ENCODE data around the gene TRNAU1AP. TPM values are rescaled to one million over a fixed set of nuclear protein-coding genes. Genes with fewer than 3 reads are reported as not detected.
A peak's percentile ranks its signal among the peaks of the same experiment; 100 is the strongest.
"Not testable (repeated sequence)": the region's sequence is repeated elsewhere in the genome, so short reads cannot be mapped to it uniquely, and the experiment has no call there.

Gene TRNAU1AP
- total RNA-seq, 1 donor from 2014 or later, result 21.5 TPM

DNA sequence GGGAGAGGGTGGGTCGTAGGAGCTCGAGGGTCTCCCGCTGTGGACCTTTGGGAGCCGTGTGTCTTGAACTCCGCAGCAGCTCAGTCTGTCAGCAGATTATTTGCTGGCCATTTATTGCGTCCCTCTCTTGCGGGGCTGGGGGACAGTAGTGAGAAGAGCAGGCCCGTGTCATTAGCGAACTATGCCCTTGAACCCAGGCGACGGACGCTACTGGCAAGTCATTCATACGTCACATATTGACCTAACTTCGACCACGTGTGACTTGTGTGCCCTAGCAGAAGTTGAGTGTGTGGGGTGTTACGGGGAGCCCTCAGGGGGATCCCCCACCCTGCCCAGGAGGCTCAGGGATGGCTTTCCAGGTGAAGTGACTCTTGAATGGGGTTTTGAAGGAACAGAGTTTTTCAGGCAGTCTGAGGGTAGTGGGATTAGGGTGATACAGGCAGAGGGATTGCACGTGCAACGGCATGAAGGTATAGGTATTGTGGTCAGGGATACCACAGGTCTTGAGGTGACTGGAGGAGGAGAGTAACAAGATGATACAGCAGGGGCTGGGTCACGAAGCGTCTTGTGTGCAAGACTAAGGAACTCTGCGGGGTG is 34.0 kb upstream of the TRNAU1AP start:
- H3K9me3 Mint-ChIP-seq (ENCODE audit: low read depth), result no peaks in the 10 kb centered on the region
- peak overlapping the region; percentile 76 for H3K4me3 Mint-ChIP-seq (ENCODE audit: unreplicated experiment)
- DNase-seq (ENCODE audit: low spot score), result no peak
- TF ChIP-seq, protein P1, sequence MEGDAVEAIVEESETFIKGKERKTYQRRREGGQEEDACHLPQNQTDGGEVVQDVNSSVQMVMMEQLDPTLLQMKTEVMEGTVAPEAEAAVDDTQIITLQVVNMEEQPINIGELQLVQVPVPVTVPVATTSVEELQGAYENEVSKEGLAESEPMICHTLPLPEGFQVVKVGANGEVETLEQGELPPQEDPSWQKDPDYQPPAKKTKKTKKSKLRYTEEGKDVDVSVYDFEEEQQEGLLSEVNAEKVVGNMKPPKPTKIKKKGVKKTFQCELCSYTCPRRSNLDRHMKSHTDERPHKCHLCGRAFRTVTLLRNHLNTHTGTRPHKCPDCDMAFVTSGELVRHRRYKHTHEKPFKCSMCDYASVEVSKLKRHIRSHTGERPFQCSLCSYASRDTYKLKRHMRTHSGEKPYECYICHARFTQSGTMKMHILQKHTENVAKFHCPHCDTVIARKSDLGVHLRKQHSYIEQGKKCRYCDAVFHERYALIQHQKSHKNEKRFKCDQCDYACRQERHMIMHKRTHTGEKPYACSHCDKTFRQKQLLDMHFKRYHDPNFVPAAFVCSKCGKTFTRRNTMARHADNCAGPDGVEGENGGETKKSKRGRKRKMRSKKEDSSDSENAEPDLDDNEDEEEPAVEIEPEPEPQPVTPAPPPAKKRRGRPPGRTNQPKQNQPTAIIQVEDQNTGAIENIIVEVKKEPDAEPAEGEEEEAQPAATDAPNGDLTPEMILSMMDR (IDR thresholded peaks at IDR 0.05), result no peak
- H3K36me3 Mint-ChIP-seq (ENCODE audit: low read depth), result no peaks in the 10 kb centered on the region
- H3K4me1 Mint-ChIP-seq (ENCODE audit: low read depth), result peaks cover 19% of the 10 kb centered on the region
- no peaks in the 10 kb centered on the region for H3K27me3 Mint-ChIP-seq (ENCODE audit: low read depth)
- H3K27ac Mint-ChIP-seq (ENCODE audit: unreplicated experiment), result peak overlapping the region; percentile 74

DNA sequence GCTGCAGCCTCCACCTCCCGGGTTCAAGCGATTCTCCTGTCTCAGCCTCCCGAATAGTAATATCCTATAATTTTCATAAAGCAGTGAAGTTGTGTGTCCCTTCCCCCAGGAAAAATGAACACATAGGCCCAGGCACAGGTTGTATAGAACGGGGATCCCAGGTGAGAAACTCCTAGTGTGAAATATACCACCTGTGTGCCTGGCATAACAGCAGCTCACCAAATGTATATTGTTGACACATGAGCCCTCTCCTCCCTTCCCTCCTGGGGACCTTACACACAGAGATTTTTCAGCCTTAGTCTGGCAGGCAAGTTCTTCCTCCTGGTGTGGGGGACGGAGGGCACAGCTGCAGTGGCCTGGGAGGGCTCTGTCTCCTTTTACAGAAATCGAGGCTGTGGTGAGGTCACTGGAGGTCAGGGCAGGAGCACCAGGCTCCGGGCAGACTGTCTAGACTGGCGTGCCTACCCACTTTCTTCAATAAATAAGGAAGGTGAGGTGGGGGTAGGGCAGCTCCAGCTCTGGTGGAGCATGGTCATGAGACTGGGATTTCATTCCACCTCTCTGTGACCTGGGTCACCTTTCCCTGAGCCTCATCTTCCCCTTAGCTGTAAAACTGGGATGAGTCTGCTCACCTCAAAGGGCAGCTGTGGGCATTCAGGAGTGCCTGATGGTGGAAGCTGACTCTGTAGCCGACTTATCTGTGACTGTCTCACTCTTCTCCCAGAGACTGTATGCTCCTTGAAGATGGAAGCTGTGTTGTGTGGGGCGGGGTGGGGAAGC is 32.7 kb upstream of the TRNAU1AP start:
- Mint-ChIP-seq H3K4me1 (ENCODE audit: low read depth) (peaks cover 19% of the 10 kb centered on the region), H3K27me3 (ENCODE audit: low read depth) (no peaks in the 10 kb centered on the region), H3K9me3 (ENCODE audit: low read depth) (no peaks in the 10 kb centered on the region), H3K4me3 (ENCODE audit: unreplicated experiment) (no peak overlapping the region), H3K27ac (ENCODE audit: unreplicated experiment) (no peak overlapping the region), H3K36me3 (ENCODE audit: low read depth) (no peaks in the 10 kb centered on the region)
- TF ChIP-seq, protein P1 (IDR thresholded peaks at IDR 0.05), result no peak
- DNase-seq (ENCODE audit: low spot score), result no peak

DNA sequence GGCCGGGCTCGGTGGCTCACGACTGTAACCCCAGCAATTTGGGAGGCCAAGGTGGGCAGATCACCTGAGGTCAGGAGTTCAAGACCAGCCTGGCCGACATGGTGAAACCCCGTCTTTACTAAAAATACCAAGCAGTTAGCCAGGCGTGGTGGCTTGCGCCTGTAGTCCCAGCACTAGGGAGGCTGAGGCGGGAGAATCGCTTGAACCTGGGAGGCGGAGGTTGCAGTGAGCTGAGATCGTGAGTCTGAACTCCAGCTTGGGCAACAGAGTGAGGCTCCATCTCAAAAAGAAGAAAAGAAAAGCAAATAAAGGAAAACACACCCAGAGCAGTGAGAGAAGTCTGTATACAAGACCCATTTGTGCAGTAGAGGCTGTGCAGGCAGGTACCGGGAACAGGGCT is 32.1 kb upstream of the TRNAU1AP start:
- H3K9me3 Mint-ChIP-seq (ENCODE audit: low read depth); DNase-seq (ENCODE audit: low spot score); H3K36me3 Mint-ChIP-seq (ENCODE audit: low read depth); H3K27me3 Mint-ChIP-seq (ENCODE audit: low read depth); H3K4me3 Mint-ChIP-seq (ENCODE audit: unreplicated experiment); H3K27ac Mint-ChIP-seq (ENCODE audit: unreplicated experiment): not testable (repeated sequence)
- peaks cover 19% of the 10 kb centered on the region for H3K4me1 Mint-ChIP-seq (ENCODE audit: low read depth)

- Mint-ChIP-seq H3K4me3 (ENCODE audit: unreplicated experiment) (no peak overlapping the region), H3K4me1 (ENCODE audit: low read depth) (peaks cover 19% of the 10 kb centered on the region), H3K27ac (ENCODE audit: unreplicated experiment) (no peak overlapping the region), H3K9me3 (ENCODE audit: low read depth) (no peaks in the 10 kb centered on the region), H3K36me3 (ENCODE audit: low read depth) (no peaks in the 10 kb centered on the region), H3K27me3 (ENCODE audit: low read depth) (no peaks in the 10 kb centered on the region)
- no peak for DNase-seq (ENCODE audit: low spot score)
- TF ChIP-seq, protein P1 (IDR thresholded peaks at IDR 0.05), result no peak
Observed at GRCh38 chr1:28521502-28522164, 31.3 kb upstream of the TRNAU1AP start.

GRCh38 chr1:28522537-28522936 is 30.3 kb upstream of the TRNAU1AP start:
- peaks cover 14% of the 10 kb centered on the region for H3K4me1 Mint-ChIP-seq (ENCODE audit: low read depth)
- H3K27ac Mint-ChIP-seq (ENCODE audit: unreplicated experiment); H3K27me3 Mint-ChIP-seq (ENCODE audit: low read depth); H3K36me3 Mint-ChIP-seq (ENCODE audit: low read depth); H3K4me3 Mint-ChIP-seq (ENCODE audit: unreplicated experiment); H3K9me3 Mint-ChIP-seq (ENCODE audit: low read depth); DNase-seq (ENCODE audit: low spot score): not testable (repeated sequence)

GRCh38 chr1:28525002-28525642 is 27.8 kb upstream of the TRNAU1AP start:
- not testable (repeated sequence) for H3K27ac Mint-ChIP-seq (ENCODE audit: unreplicated experiment); H3K4me1 Mint-ChIP-seq (ENCODE audit: low read depth); DNase-seq (ENCODE audit: low spot score); H3K36me3 Mint-ChIP-seq (ENCODE audit: low read depth); H3K4me3 Mint-ChIP-seq (ENCODE audit: unreplicated experiment); H3K9me3 Mint-ChIP-seq (ENCODE audit: low read depth); H3K27me3 Mint-ChIP-seq (ENCODE audit: low read depth)

All from chondrocyte (in vitro differentiated cells).